ENCODE data around the gene TRIM8.
"Not testable (repeated sequence)": the region's sequence is repeated elsewhere in the genome, so short reads cannot be mapped to it uniquely, and the experiment has no call there.

TRIM8 gene

DNA sequence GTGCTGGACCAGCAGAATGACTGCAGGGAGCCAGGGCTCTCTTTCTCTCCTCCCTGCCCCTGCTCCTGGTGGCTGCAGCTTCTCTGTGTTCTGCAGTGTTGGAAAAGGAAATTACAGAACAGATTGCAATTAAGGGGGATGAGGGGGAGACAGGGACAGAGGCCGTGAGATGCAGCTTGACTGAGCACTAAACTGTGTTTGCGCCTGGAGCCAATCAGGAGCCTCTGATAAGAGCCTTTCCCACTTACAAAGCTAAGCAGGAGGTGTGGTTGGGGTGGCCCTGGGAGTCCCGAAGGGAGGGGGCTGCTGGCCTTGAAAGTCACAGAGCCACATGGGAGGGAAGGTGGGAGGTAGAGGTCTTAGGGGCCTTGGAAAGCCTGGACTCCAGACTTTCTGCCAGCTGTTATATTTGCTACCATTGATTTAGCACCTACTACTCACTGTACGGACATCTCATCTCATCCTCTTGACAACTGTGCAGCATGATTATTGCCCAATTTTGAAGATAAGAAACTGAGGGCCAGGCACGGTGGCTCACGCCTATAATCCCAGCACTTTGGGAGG, 26.7 kb downstream of the TRIM8 start:
- no peak for DNase-seq (ENCODE audit: low spot score)

DNA sequence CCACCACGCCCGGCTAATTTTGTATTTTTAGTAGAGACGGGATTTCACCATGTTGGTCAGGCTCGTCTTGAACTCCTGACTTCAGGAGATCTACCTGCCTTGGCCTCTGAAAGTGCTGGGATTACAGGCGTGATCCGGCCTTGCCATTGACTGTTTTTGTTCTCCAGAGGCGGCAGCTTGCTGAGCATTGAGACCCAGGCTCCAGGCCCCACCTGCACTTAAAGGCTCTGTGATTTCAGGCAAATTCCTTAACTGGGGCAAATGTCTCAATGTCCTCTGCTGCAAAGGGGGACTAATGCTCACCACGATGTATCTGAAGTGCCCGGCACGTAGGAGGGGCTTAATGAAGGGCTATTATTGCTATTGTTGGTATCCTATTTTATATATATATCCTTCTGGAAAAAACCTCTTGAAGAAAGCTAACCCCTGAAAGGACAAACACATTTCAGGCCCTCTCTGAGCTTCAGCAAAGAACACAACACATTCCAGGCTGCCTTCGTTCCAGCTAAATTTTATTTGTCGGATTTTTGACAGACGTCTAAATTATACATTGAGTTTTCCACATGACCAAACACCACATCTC, 29.0 kb downstream of the TRIM8 start:
- DNase-seq (ENCODE audit: low spot score) = no peak

DNA sequence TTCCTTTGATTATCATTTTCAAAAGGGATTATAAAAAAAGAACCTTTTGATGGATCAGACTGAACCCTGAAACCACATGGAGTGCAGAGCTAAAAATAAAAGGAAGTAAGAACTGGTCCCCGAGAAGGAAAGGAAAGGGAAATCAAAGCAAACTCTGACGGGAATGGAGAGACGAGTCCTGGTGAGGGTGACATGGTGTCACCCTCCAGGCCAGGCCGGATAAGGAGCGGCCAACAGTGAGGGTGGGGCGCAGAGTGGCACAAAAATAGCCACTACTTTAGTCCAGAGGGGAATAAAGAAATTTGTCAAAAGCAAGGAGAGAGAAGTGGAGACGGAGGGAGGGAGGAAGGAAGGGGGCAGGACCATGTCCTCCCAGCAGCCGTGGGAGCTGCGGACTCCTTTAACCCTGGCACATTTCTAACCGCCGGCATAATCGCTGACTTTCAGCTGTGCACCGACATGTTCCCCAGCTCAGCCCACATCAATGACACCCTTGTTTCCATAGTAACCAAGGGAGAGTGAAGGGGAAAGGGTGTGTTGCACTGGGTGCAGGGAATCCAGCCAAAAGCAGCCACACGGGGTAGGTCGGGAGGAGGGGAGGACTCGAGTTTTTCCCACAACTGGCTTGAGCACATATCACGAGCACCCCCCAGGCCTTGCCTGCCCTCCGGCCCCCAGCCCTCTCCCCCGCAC, 29.7 kb downstream of the TRIM8 start:
- peak; percentile 82 for DNase-seq (ENCODE audit: low spot score)

DNA sequence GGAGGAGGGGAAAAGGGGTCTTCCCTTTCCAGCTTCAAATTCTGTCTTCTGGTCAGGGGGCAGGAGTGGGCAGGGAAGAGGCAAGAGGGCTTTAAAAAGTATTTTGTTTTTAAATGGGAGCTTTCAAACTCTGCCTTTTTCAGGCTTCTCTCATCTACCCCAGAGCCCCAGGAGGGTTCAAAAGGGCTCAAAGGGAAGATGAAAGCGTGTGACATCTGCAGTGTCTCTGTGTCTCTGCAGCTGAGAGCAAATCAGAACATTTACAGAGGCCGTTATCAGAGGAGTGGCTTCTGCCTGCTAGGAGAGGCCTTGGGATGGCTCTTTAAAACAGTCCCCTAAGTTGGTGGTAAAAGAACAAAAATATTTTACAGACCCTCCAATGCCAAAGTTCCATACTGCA, 30.3 kb downstream of the TRIM8 start:
- DNase-seq (ENCODE audit: low spot score) = peak; percentile 36

DNA sequence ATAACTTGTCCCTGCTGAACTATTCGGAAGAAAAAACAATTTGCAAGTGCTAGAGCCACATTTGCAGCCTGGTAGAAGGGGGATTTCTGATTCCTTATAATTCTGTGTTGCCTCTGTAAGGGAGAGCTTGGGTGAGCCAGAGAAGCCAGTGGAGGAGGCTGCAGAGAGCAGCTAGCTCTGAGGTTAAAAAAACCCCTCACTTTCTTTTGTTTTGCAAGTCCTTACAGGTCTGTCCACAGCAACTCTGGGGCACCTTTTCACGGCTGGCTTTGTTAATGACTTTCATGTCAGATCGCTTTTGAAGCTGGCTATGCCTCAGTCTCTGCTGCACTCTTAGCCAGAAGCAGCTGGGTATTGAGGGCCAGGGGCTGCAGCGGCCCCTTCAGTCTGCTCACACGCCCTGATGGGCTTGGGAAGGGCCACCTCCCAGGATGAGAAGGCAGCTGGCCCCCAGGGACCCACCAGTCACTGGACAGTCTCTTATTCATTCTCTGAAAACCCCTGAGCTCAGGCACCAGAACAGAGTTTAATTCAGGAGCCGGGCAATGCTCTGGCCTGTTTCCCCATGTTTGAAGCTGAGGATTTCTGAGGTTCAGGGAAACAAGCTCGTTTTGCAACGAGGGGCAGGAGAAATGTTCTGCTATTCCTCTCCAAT, 30.9 kb downstream of the TRIM8 start:
- no peak for DNase-seq (ENCODE audit: low spot score)

DNA sequence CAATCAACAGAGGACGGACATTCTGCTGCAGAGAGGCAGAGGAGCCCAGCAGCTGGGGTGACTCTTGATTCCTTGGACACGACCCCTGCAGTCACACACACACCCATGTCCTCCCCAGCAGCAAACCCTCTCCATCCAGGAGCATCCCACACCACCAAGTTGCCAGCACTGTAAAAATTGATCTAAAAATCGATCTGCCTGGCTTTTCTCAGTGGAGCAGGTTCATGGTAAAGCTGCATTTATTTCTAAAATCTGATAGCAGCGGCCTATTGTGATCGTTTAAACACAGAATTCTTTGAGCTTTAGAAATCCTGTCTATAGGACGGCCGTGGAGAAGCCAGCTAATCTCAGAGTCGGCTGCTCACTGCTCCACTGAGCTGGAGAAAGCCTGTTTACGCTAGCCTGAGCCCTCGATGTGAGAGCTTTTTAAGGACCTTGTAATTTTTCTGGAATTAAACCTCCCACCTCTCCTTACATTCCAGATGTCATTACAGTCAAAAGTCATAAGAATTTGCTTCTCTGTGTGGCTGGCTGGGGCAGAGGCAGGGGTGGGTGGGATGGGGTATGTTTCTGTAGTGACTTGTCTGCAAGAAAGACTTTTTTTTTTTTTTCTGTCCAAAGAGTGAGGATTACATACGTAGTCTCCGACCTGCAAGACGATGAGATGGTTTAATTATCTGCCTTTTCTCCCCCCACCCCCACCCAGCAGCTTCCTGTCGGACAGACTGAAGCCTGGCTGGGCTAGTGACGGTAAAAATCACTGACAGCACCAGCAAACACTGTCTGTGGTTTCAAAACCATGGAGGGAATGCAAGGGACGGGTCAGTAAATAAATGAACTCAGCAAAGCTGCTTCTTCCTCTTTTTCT, 31.6 kb downstream of the TRIM8 start:
- no peak for DNase-seq (ENCODE audit: low spot score)

DNA sequence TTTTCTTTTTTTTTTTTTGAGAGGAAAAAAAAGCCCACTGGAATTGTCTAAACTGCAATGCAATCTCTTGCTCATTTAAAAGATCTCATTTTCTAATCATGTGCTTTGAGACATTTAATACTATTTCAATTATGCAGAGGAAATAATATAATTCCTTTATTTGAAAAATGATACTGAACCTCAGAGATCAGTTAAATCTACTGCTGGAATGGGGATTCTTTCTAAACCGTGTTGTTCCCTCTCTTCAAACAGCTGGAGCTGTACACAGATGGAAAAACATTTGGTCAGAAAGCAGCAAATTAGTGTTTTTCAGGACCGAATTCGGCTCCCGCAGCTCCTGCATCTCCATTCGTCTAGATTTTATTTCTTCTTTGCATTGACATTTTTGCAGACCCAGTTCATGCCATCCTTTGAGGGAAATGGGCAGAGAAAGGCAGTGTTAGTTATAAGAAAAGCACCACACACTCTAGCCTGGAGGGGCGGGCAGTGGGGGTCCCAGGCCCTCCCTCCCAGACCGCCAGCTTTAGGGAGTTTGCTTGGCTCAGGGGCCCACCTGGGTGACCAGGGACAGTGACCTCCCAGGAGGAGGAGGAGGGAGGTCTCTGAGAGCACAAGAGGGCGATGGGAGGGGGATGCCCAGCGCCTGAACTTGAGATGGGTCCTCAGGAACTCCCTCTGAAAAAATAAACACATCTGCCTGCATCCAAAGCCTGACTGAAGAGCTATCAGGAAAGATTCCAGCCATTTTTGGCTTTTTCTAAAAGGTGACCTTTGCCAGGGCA, 32.4 kb downstream of the TRIM8 start:
- DNase-seq (ENCODE audit: low spot score) = no peak

DNA sequence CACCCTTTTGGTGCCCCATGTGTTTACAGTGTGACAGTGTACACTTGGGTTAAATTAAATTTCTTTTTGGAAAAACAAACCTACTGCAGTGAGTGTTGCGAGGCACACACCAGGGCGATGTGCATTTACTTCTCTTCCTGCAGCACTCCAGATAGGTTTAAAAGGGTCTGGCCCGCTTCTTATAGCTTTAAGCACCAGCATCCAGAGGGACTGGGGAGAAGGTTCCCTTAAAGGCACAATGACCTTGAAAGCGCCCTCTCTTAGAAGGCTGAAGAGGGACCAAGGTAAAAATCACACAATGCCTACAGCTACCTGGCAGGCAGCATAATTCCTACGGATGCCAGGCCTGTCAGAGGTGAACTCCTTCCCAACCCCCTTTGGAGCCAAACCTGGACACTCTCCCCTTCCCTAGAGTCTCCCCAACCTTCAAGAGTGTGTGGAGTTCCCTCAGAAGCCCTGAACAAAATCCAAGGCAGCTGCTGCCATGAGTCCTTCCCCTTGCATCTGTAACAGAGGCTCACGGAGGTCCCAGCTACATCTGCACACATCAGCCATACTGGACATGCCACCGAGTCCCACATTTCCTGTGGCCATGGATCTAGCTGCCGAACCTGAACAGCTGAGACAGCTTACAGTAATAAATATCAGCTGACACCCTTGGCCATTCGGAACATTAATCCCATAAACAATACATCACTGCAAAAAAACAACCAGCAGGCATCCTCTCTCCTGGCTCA, 33.2 kb downstream of the TRIM8 start:
- no peak for DNase-seq (ENCODE audit: low spot score)

DNA sequence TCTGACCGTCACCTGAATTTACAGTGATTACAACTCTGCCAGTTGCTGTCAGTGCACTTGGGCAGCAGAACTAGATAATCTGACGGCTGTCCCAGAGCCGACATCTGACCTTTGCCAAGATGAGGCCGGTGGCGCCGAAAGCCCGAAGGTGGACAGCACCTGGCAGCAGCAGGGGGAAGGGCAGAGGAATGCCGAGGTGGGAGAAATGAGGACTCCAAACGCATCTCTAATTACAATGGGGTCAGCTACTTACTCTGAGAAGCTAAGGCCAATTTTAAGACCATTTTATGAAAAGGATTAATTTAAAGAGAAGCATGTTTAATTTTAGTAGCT, 33.8 kb downstream of the TRIM8 start:
- DNase-seq (ENCODE audit: low spot score) = no peak

DNA sequence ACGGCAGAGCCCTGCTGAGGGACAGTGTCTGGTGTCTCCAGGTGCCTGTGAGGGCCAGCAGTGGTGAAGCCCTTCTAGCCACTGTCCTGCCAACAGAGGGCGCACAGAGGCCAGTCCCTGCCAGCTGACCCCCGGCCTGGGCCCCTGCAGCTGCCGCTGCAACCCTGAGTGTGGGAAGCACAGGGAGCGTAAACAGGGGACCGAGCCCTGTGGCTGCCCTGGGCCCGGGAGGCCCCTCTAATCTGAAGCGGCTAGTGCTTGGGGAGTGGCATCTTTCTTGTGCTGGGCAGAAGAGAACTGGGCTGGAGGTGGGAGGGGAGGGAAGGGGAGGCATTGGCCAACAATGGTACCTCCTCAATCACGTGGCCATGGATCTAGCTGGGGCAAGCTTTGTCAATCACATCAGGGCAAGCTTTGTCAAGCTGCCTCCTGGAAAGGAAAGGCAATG, 34.6 kb downstream of the TRIM8 start:
- no peak for DNase-seq (ENCODE audit: low spot score)

DNA sequence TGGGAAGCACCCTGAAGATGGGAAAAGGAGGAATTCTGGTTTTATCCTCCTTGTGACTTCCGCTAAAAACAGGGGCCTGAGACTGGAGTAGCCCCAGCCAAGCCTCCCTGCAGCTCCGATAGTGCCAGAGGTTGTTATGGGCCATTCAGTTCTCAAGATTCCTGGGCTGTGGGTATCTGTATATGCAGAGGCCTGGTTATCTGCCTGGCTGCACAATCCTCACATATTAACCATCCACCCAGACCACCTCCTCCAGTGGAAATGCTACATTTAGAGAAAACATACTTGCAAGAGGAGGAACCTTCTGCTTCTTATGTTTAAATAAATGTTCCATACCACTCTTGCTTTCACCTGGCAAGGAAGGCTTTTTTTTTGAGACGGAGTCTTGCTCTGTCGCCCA, 35.3 kb downstream of the TRIM8 start:
- DNase-seq (ENCODE audit: low spot score) = no peak

DNA sequence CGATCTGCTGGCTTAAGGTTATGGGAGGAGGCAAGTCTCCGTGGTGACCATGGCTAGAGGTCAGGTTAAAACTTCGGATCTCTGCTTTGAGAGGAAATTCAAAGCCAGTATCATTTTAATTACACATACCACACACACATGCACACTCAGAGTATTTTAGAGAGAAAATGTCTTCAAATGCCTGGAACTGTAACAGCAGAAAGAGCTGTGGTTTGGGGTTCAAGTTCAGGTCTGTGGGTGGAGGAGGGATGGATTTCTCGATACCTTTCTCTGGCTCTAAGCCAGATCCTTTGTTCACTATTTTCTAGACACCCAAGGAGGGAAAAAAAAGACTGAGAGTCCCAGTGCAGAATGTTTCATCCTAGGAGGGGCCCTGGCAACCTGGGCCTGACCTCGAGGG, 37.4 kb downstream of the TRIM8 start:
- no peak for DNase-seq (ENCODE audit: low spot score)

DNA sequence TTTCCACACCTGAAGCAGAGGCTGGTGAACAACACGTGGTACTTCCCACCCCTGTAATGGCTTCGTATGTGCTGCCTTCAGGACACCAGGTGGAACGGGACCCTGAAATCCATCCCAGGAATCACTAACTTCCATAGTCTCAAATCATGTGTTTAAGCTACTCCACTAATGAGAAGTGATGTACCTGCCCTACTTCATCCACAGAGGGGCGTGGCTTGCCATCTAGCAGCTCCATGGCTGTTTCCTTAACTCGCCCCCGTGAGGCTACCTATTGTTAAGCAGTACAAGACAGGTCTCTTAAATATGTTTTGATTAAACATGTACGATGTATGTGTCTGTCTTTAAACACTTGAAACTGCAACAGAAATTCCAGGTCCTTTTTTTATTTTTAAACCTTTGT, 38.1 kb downstream of the TRIM8 start:
- DNase-seq (ENCODE audit: low spot score) = no peak

DNA sequence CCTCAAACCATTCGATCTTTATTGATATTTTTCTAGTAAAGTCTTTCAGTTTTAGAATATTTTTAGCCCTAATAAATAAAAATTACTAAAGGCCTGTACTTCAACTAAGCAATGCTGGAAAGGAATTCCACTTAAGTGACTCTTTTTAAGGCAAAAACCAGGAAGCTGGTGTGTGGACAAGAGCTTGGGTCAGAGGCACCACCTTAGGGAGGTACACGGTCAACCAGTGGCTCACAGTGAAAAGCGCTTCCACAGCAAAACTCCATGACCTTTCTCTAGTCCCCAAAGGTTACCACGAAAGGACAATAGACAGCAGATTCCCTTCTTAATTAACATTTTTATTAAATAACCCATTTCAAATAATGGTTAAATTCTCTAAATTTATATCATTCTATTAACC, 38.7 kb downstream of the TRIM8 start:
- DNase-seq (ENCODE audit: low spot score) = no peak

DNA sequence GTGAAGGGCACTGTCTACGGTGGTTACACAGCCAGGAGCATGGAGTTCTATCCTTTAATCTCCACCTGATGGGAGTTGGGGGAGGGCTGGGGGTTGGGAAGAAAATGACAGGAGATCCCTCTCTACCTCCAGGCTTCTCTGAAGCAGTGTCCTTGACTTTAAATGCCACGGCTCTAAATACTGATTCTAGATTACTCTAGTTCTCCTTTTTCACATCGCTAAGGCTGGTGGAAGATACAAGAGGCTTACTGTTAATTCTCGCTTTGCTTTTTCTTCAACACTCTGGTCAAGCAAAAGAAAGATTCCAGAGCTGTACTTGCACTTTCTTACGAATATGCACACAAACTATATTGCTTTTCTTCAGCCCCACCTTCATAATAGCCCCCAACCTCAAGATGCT, 39.5 kb downstream of the TRIM8 start:
- DNase-seq (ENCODE audit: low spot score) = no peak

DNA sequence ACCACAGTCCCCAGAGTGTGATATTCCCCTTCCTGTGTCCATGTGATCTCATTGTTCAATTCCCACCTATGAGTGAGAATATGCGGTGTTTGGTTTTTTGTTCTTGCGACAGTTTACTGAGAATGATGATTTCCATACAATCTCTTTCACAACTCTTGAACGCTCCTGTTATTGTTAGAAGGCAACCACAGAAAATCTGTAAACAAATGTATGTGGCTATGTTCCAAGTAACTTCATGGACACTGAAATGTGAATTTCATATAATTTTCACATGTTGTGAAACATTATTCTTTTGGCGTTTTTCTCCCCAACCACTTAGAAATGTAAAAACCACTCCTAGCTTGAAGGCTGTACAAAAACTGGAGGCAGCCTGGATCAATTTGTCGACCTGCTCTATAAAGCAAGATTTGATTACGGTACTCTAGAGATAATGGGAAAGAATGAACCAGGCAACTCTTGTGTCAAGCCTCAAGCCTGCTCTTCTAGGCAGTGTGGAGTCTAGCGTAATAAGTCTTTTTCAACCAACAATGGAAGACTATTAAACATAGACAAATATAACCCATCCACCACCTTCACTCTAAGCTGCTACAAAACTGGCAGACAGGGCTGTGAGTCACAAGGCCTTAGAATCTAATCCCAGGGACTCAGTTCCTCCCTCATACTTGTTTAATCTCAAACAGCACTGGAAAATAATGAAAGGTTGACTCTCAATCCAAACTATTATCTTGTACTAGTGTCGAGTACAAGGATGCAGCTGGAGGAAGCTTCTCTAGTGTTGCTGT, 47.2 kb downstream of the TRIM8 start:
- no peak for DNase-seq (ENCODE audit: low spot score)

DNA sequence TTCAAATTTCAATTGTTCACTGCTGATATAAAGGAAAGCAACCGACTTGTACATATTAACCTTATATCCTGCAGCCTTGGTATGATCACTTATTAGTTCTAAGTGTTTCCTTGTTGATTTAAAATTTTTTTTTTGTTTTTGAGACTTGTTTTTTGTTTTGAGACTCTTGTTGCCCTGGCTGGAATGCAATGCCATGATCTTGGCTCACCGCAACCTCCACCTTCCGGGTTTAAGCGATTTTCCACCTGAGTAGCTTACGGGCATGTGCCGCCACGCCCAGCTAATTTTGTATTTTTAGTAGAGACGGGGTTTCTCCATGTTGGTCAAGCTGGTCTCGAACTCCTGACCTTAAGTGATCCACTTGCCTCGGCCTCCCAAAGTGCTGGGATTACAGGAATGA, 51.1 kb downstream of the TRIM8 start:
- not testable (repeated sequence) for DNase-seq (ENCODE audit: low spot score)

DNA sequence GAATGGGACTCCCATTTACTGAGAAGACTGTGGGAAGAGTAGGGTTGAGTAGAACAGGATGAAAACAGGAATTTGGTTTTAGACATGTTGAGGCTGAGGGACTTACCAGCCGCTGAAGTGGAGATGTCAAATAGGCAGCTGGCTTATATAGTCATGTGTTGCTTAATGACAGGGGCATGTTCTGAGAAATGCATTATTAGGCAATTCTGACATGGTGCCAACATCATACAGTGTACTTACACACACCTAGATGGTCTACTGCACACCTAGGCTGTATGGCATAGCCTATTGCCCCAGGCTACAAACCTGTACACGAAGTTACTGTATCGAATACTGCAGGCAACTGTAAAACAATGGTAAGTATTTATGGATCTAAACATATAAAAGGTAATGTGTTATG, 52.5 kb downstream of the TRIM8 start:
- no peak for DNase-seq (ENCODE audit: low spot score)

DNA sequence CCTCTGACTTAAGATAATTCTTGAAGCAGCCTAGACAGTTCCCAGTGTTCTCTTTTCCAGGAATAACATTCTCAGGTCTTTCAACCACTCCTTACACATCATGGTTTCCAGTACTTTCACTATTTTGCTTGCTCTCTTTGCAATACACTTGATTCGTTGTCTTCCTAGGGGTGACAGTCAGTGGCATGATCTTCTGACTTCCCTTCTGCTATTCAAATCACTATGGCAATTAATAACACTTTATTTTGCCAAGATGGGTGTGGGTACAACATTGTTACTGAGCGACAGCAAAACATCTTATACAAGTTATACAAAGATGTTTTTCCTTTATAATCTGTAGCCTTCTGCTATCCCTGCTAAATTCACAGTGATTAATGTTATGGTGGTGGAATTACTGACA, 54.6 kb downstream of the TRIM8 start:
- no peak for DNase-seq (ENCODE audit: low spot score)

DNA sequence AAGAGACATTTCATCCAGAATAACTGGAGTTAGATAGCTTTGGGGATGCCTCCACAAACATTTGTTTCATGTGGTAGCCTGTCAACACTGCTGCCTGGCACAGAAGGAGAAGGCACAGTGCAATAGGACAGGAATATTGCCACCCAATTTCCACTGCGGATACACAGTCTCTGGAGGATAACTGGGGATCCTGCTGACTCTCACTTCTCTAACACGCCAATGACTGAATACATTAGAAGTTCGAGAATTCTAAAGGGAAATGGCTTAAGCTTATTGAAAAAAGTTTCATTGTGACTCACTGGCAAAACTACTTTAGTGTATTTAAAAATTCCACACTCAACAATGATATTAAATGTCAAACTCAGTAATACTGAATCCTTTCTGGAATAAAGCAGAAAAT, 57.0 kb downstream of the TRIM8 start:
- DNase-seq (ENCODE audit: low spot score) = no peak
